Aorta (tissue), 5 donors: ENCODE results near the gene LPAR1. TPM values are rescaled to one million over a fixed set of nuclear protein-coding genes. Genes with fewer than 3 reads are reported as not detected.
A peak's percentile ranks its signal among the peaks of the same experiment; 100 is the strongest.

ENCODE experiments used
- ATAC-seq: fragments of 200-7000 bp; cut with Tn5 transposase; one replicate; pipeline ENCODE4 v1.9.1; 2022; ENCODE audit warnings: moderate library complexity; ENCODE audit not compliant: low FRiP score
- DNase-seq, 2 donors: peaks; one replicate each; pipeline ENCODE4 v3.0.0-alpha.2; 2020
- H3K27ac ChIP-seq, 2 donors: one replicate each; pipeline ENCODE4 v1.5.1; 2013; ENCODE audit warnings: low read length in 2 of 2, mild to moderate bottlenecking in 2 of 2, moderate library complexity in 2 of 2, control low read depth in 1 of 2, inconsistent platforms in 1 of 2, low read depth in 1 of 2
- H3K27me3 ChIP-seq, 2 donors: one replicate each; pipeline ENCODE4 v1.6.1; 2013; ENCODE audit warnings: control low read depth in 1 of 2, low read length in 1 of 2, mild to moderate bottlenecking in 1 of 2, moderate library complexity in 1 of 2; ENCODE audit not compliant: insufficient read depth in 2 of 2, control insufficient read depth in 1 of 2
- H3K36me3 ChIP-seq, 2 donors: one replicate each; pipeline ENCODE4 v1.6.1; 2013; ENCODE audit warnings: control low read depth in 1 of 2, low read length in 1 of 2, mild to moderate bottlenecking in 1 of 2; ENCODE audit not compliant: insufficient read depth in 2 of 2, control insufficient read depth in 1 of 2
- H3K4me1 ChIP-seq, 2 donors: one replicate each; pipeline ENCODE4 v1.6.1; 2013; ENCODE audit warnings: low read length in 2 of 2, control low read depth in 1 of 2, mild to moderate bottlenecking in 1 of 2, moderate library complexity in 1 of 2; ENCODE audit not compliant: insufficient read depth in 2 of 2, control insufficient read depth in 1 of 2
- H3K4me3 ChIP-seq, 2 donors: one replicate each; pipeline ENCODE4 v1.5.1; 2013; ENCODE audit warnings: low read length in 2 of 2, control low read depth in 1 of 2, mild to moderate bottlenecking in 1 of 2
- H3K9me3 ChIP-seq: one replicate; pipeline ENCODE4 v1.6.1; 2013; ENCODE audit warnings: mild to moderate bottlenecking, low read length; ENCODE audit not compliant: control insufficient read depth
- WGBS, 2 donors: extraction: QIAGEN DNeasy Blood & Tissue Kit; methylation state at CpG; one replicate each; pipeline ENCODE4 v1.1.7; 2013; 5-methylcytosine and 5-hydroxymethylcytosine counted together
- intact Hi-C, 2 donors: fragments of 100-400 bp; cut with DNase I; formaldehyde crosslinking; loops; one replicate each; pipeline versions ENCODE4 v1.14.2 to v1.15.0; 2022
- polyA plus RNA-seq, 2 donors: library from polyadenylated mRNA; stranded (reverse); fragments of 200-250 nt; gene quantifications; one replicate each; pipeline ENCODE4 v1.2.3, GENCODE V29; 2013
- total RNA-seq, 2 donors: library from RNA; stranded (reverse); fragmentation: NEBNext Ultra II Directional; extraction: Animal tissue kit (Norgen Biotek cat#: 25700); gene quantifications; one replicate each; pipeline ENCODE4 v1.2.1, GENCODE V29; 2021
- donor health status: healthy with polysubstance abuse.
- donor health status: Bipolar disorder and iron deficiency.
- donor health status: DM: no; HTN: no; CAD: no.
- donor health status: DM: no; HTN: no; CAD: no.
- donor health status: DM: yes; HTN: yes; CAD: no.

LPAR1 gene
- total and polyA plus RNA-seq, 4 donors: 28.1 to 125 (median 94.4) TPM

DNA sequence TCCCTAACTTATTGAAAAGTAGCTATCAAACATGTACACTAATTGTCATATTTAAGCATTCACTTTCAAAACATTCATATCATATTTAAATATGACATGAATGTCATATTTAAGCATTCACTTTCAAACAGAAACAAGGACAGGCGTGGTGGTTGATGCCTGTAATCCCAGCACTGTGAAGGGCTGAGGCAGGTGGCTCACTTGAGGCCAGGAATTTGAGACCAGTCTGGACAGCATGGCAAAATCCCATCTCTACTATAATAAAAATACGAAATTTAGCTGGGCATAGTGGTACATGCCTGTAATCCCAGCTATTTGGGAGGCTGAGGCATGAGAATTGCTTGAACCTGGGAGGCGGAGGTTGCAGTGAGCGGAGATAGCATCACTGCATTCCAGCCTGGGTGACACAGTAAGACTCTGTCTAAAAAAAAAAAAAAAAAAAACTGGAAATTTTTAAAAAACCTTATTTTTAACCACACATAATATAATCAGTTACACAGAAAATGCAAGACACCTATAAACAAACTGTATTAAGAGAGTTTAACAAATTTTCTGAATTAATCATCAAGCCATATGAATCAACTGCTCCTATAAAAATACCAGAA lies 88.1 kb downstream of the LPAR1 start:
- ATAC-seq: no peak
- intact Hi-C loops: no loop called here
- peaks cover 0 to 1% of the 10 kb centered on the region in 2 donors for H3K36me3 ChIP-seq
- DNase-seq: no peak
- no peaks in the 10 kb centered on the region for H3K9me3 ChIP-seq
- H3K27ac ChIP-seq: peak overlapping the region in 1 of 2 donors; percentile 28
- H3K4me3 ChIP-seq: no peak overlapping the region
- H3K27me3 ChIP-seq: no peaks in the 10 kb centered on the region
- WGBS, 2 donors: 93 to 97% methylated on average over 4 of the region's 4 CpGs
- peaks cover 3 to 6% of the 10 kb centered on the region in 2 donors for H3K4me1 ChIP-seq

- DNase-seq (no peak), ATAC-seq (no peak)
- Histone ChIP-seq H3K9me3 (no peaks in the 10 kb centered on the region), H3K27ac (no peak overlapping the region), H3K27me3 (no peaks in the 10 kb centered on the region), H3K4me1 (peaks cover 3 to 6% of the 10 kb centered on the region in 2 donors), H3K36me3 (peaks cover 0 to 1% of the 10 kb centered on the region in 2 donors), H3K4me3 (no peak overlapping the region)
- intact Hi-C loops: no loop called here
- 64 to 68% methylated on average over 4 of the region's 4 CpGs for WGBS, 2 donors
Measured at GRCh38 chr9:110949081-110949480, 89.2 kb downstream of the LPAR1 start.

DNA sequence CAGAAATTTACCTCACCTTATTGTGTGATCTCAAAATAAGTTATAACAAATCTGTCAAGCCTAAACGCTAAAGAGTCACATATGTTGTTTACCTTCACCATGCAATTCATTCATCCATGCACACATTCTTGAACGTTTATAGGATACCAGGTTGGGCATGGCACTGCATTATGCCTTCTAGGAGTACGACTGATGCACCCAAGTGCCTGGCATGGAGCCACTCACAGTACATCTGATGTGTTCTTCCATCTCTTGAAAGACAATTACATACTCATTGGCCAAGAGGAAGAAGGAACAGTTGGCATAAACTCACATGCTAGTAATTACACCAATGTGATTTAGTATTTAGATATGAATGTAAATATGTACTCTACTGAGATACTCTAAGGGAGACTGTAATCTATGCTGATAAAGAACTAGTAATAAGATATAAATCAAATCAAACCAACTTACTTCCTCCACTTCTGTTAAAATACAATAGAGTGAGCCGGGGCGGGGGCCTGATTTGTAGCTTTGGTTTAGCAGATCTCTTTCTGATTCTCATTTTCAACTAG lies 90.7 kb downstream of the LPAR1 start:
- ATAC-seq (no peak), DNase-seq (no peak)
- Histone ChIP-seq H3K27ac (no peak overlapping the region), H3K9me3 (no peaks in the 10 kb centered on the region), H3K4me3 (no peak overlapping the region), H3K36me3 (peaks cover 0 to 1% of the 10 kb centered on the region in 2 donors), H3K27me3 (no peaks in the 10 kb centered on the region), H3K4me1 (peaks cover 3 to 6% of the 10 kb centered on the region in 2 donors)
- 86 to 87% methylated on average over 5 of the region's 5 CpGs for WGBS, 2 donors
- intact Hi-C loops: no loop called here

- Histone ChIP-seq H3K27me3 (no peaks in the 10 kb centered on the region), H3K27ac (no peak overlapping the region), H3K9me3 (no peaks in the 10 kb centered on the region), H3K36me3 (peaks cover 5 to 7% of the 10 kb centered on the region in 2 donors), H3K4me1 (peaks cover 5 to 19% of the 10 kb centered on the region in 2 donors), H3K4me3 (no peak overlapping the region)
- DNase-seq: no peak
- intact Hi-C loops: no loop called here
- WGBS, 2 donors: 83 to 94% methylated on average over 1 of the region's 1 CpG
- no peak for ATAC-seq
Measured at GRCh38 chr9:110942522-110942921, 95.7 kb downstream of the LPAR1 start.

DNA sequence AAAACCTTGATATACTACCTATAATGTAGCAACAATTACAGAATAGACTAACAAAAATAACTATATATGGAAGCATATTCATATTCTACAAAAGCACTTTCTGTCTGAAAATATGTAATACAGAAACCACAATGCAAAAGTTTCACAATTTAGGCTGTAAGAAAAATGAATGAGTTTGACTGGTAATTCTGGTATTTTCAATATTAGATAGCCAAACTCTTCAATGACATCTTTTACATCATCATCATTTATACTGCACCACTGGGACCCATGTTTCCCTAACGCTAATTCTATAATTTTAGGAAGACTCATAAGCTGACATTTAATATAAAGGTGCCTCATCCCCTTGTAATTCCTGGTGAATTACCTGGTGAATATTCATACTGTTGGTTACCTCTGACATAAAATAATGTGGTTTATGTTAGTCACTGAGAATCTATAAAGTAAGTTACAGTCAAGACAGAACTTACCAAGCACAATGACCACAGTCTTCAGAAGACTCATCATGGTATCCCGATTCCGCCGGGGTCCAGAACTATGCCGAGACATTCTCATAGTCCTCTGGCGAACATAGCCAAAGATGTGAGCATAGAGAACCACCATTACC lies 97.2 kb downstream of the LPAR1 start:
- DNase-seq (no peak), ATAC-seq (no peak)
- peaks cover 4 to 19% of the 10 kb centered on the region in 2 donors for H3K4me1 ChIP-seq
- intact Hi-C loops: no loop called here
- H3K9me3 ChIP-seq: no peaks in the 10 kb centered on the region
- peaks cover 5% of the 10 kb centered on the region in 2 donors for H3K36me3 ChIP-seq
- 97 to 99% methylated on average over 6 of the region's 6 CpGs for WGBS, 2 donors
- no peaks in the 10 kb centered on the region for H3K27me3 ChIP-seq
- no peak overlapping the region for H3K27ac ChIP-seq
- no peak overlapping the region for H3K4me3 ChIP-seq

GRCh38 chr9:110939573-110939972 lies 98.7 kb downstream of the LPAR1 start:
- Histone ChIP-seq H3K27ac (peak overlapping the region in 1 of 2 donors; percentile 39), H3K4me1 (peaks cover 6 to 15% of the 10 kb centered on the region in 2 donors), H3K27me3 (no peaks in the 10 kb centered on the region), H3K4me3 (no peak overlapping the region), H3K9me3 (no peaks in the 10 kb centered on the region), H3K36me3 (peaks cover 5% of the 10 kb centered on the region in 2 donors)
- ATAC-seq: no peak
- intact Hi-C loops: loop anchor here in 1 of 2 donors (5.0 kb wide), 1 partner anchor 37 kb away; no protein-coding TSS in a partner anchor
- DNase-seq: no peak
- WGBS, 2 donors: 2 to 14% methylated on average over 1 of the region's 1 CpG

- intact Hi-C loops: loop anchor here in 1 of 2 donors (5.0 kb wide), 1 partner anchor 37 kb away; no protein-coding TSS in a partner anchor
- DNase-seq (no peak), ATAC-seq (no peak)
- WGBS, 2 donors: 94 to 95% methylated on average over 5 of the region's 5 CpGs
- H3K4me3 ChIP-seq: no peak overlapping the region
- no peaks in the 10 kb centered on the region for H3K27me3 ChIP-seq
- H3K9me3 ChIP-seq: no peaks in the 10 kb centered on the region
- H3K36me3 ChIP-seq: peaks cover 5% of the 10 kb centered on the region in 2 donors
- H3K4me1 ChIP-seq: peaks cover 6 to 15% of the 10 kb centered on the region in 2 donors
- H3K27ac ChIP-seq: peak overlapping the region; percentile 17 to 39
Measured at GRCh38 chr9:110939047-110939446, 99.2 kb downstream of the LPAR1 start.

DNA sequence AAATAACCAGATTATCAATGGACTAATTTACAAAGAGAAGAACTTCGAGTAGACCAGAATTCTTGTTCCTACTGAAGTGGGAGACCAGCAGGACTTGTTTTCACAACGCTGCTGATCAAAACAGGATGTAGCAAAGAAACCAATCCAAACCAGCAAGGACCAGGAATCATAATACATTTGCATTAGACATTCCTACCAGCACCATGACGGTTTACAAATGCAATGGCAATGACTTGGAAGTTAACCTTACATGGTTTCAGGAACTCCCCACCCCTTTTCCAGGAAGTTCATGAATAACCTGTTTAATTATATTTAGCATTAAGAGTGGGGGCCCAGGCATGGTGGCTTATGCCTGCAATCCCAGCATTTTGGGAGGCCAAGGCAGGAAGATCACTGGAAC lies 100.0 kb downstream of the LPAR1 start:
- Histone ChIP-seq H3K36me3 (peaks cover 5% of the 10 kb centered on the region in 2 donors), H3K4me3 (no peak overlapping the region), H3K27ac (peak overlapping the region; percentile 57), H3K4me1 (peaks cover 6 to 15% of the 10 kb centered on the region in 2 donors), H3K9me3 (no peaks in the 10 kb centered on the region), H3K27me3 (no peaks in the 10 kb centered on the region)
- intact Hi-C loops: loop anchor here in 1 of 2 donors (5.0 kb wide), 1 partner anchor 36 kb away; no protein-coding TSS in a partner anchor
- ATAC-seq (no peak), DNase-seq (no peak)
- 91 to 92% methylated on average over 3 of the region's 3 CpGs for WGBS, 2 donors
